HEK293 (cell line): ENCODE data around the gene GIPC2.

Experiments used
- GLIS1 ChIP-seq: fragments of 450-650 bp; formaldehyde crosslinking; IDR thresholded peaks from 2 replicates; pipeline ENCODE4 v1.5.1; 2016; ENCODE audit warnings: missing biosample characterization, missing genetic modification characterization
- HIC1 ChIP-seq: fragments of 450-650 bp; formaldehyde crosslinking; IDR thresholded peaks from 2 replicates; pipeline ENCODE4 v1.5.1; 2016; ENCODE audit warnings: missing biosample characterization, missing genetic modification characterization
- INSM2 ChIP-seq: fragments of 450-650 bp; formaldehyde crosslinking; IDR thresholded peaks from 2 replicates; pipeline ENCODE4 v1.5.1; 2016; ENCODE audit warnings: missing biosample characterization, missing genetic modification characterization
- PATZ1 ChIP-seq: fragments of 450-650 bp; formaldehyde crosslinking; IDR thresholded peaks from 2 replicates; pipeline ENCODE4 v1.5.1; 2016; ENCODE audit warnings: missing biosample characterization, missing genetic modification characterization
- PRDM2 ChIP-seq: fragments of 450-650 bp; formaldehyde crosslinking; IDR thresholded peaks from 2 replicates; pipeline ENCODE4 v1.5.1; 2016; ENCODE audit warnings: missing biosample characterization, missing genetic modification characterization, borderline replicate concordance
- SALL2 ChIP-seq: fragments of 450-650 bp; formaldehyde crosslinking; IDR thresholded peaks from 2 replicates; pipeline ENCODE4 v1.5.0; 2017; ENCODE audit warnings: missing biosample characterization, mild to moderate bottlenecking, missing genetic modification characterization, borderline replicate concordance
- TSHZ1 ChIP-seq: fragments of 450-650 bp; formaldehyde crosslinking; IDR thresholded peaks from 2 replicates; pipeline ENCODE4 v1.5.1; 2016; ENCODE audit warnings: missing biosample characterization, missing genetic modification characterization, borderline replicate concordance
- ZBTB8A ChIP-seq: fragments of 450-650 bp; formaldehyde crosslinking; IDR thresholded peaks from 2 replicates; pipeline ENCODE4 v1.5.1; 2016; ENCODE audit warnings: missing biosample characterization, missing genetic modification characterization
- ZIC2 ChIP-seq: fragments of 450-650 bp; formaldehyde crosslinking; IDR thresholded peaks from 2 replicates; pipeline ENCODE4 v1.5.1; 2016; ENCODE audit warnings: missing biosample characterization, missing genetic modification characterization
- ZNF202 ChIP-seq: fragments of 450-650 bp; formaldehyde crosslinking; IDR thresholded peaks from 2 replicates; pipeline ENCODE4 v1.5.1; 2016; ENCODE audit warnings: missing biosample characterization, missing genetic modification characterization, borderline replicate concordance
- ZNF26 ChIP-seq: fragments of 450-650 bp; formaldehyde crosslinking; IDR thresholded peaks from 2 replicates; pipeline ENCODE4 v1.5.1; 2016; ENCODE audit warnings: missing biosample characterization, missing genetic modification characterization
- ZNF292 ChIP-seq: fragments of 450-650 bp; formaldehyde crosslinking; IDR thresholded peaks from 2 replicates; pipeline ENCODE4 v1.5.1; 2016; ENCODE audit warnings: low read depth, missing biosample characterization, missing genetic modification characterization, borderline replicate concordance
- ZNF324 ChIP-seq: fragments of 450-650 bp; formaldehyde crosslinking; IDR thresholded peaks from 2 replicates; pipeline ENCODE4 v1.5.1; 2016; ENCODE audit warnings: missing biosample characterization, missing genetic modification characterization
- ZNF354C ChIP-seq: fragments of 450-650 bp; formaldehyde crosslinking; IDR thresholded peaks from 2 replicates; pipeline ENCODE4 v1.5.1; 2016; ENCODE audit warnings: missing biosample characterization, missing genetic modification characterization, low read depth, borderline replicate concordance
- ZNF366 ChIP-seq: fragments of 450-650 bp; formaldehyde crosslinking; conservative IDR thresholded peaks from 2 replicates; pipeline ENCODE4 v1.5.1; 2016; ENCODE audit warnings: missing biosample characterization, missing genetic modification characterization
- ZNF391 ChIP-seq: fragments of 450-650 bp; formaldehyde crosslinking; IDR thresholded peaks from 2 replicates; pipeline ENCODE4 v1.5.1; 2016; ENCODE audit warnings: low read depth, missing biosample characterization, missing genetic modification characterization, borderline replicate concordance
- ZNF423 ChIP-seq: fragments of 450-650 bp; formaldehyde crosslinking; IDR thresholded peaks from 2 replicates; pipeline ENCODE4 v1.5.1; 2016; ENCODE audit warnings: missing biosample characterization, missing genetic modification characterization
- ZNF501 ChIP-seq: fragments of 450-650 bp; formaldehyde crosslinking; IDR thresholded peaks from 2 replicates; pipeline ENCODE4 v1.5.1; 2016; ENCODE audit warnings: missing biosample characterization, missing genetic modification characterization
- ZNF548 ChIP-seq: fragments of 450-650 bp; formaldehyde crosslinking; IDR thresholded peaks from 2 replicates; pipeline ENCODE4 v1.5.1; 2016; ENCODE audit warnings: missing biosample characterization, missing genetic modification characterization
- ZNF561 ChIP-seq: fragments of 450-650 bp; IDR thresholded peaks from 2 replicates; pipeline ENCODE4 v1.5.1; 2018; ENCODE audit warnings: missing biosample characterization, missing genetic modification characterization, borderline replicate concordance
- ZNF660 ChIP-seq: fragments of 450-650 bp; IDR thresholded peaks from 2 replicates; pipeline ENCODE4 v1.5.1; 2018; ENCODE audit warnings: missing biosample characterization, mild to moderate bottlenecking, missing genetic modification characterization
- ZNF76 ChIP-seq: fragments of 450-650 bp; formaldehyde crosslinking; IDR thresholded peaks from 2 replicates; pipeline ENCODE4; 2016; ENCODE audit warnings: low read depth, missing biosample characterization, missing genetic modification characterization, borderline replicate concordance
- ZNF792 ChIP-seq: fragments of 450-650 bp; formaldehyde crosslinking; IDR thresholded peaks from 2 replicates; pipeline ENCODE4 v1.5.1; 2016; ENCODE audit warnings: missing biosample characterization, missing genetic modification characterization

GIPC2 gene

GRCh38 chr1:78005755-78006154 lies 40.0 kb upstream of the GIPC2 start (continued):
- no peak for TF ChIP-seq PRDM2
- no peak for TF ChIP-seq ZNF548
- peak; percentile 84; the same call in 1 of the 2 replicates for TF ChIP-seq INSM2
- TF ChIP-seq ZNF660 (tag by site-specific recombination), result peak; percentile 67
- 0 out of 2 replicates have a peak, but pooled peaks have one; percentile 34 for TF ChIP-seq ZNF561 (tag by site-specific recombination)
- TF ChIP-seq ZNF423 (tag by site-specific recombination), result no peak
- TF ChIP-seq ZNF76 (tag by site-specific recombination), result no peak
- no peak for TF ChIP-seq PATZ1 (tag by site-specific recombination)
- peak; percentile 74; the same call in 1 of the 2 replicates for TF ChIP-seq ZNF366
- TF ChIP-seq ZBTB8A (tag by site-specific recombination), result no peak
- no peak for TF ChIP-seq ZNF292 (tag by site-specific recombination)
- no peak for TF ChIP-seq ZNF391 (tag by site-specific recombination)
- TF ChIP-seq ZNF501 (tag by site-specific recombination), result peak; percentile 29; the same call in 1 of the 2 replicates
- 0 out of 2 replicates have a peak, but pooled peaks have one; percentile 24 for TF ChIP-seq HIC1 (tag by site-specific recombination)
- no peak for TF ChIP-seq ZNF26
- TF ChIP-seq ZNF354C (tag by site-specific recombination), result no peak
- TF ChIP-seq SALL2 (tag by site-specific recombination), result no peak
- no peak for TF ChIP-seq ZNF324 (tag by site-specific recombination)
- TF ChIP-seq ZIC2 (tag by site-specific recombination), result no peak
- no peak for TF ChIP-seq ZNF792 (tag by site-specific recombination)
- TF ChIP-seq ZNF202 (tag by site-specific recombination), result no peak
- no peak for TF ChIP-seq GLIS1
- no peak for TF ChIP-seq TSHZ1 (tag by site-specific recombination)
